ENCODE data around the gene TACC3. TPM values are rescaled to one million over a fixed set of nuclear protein-coding genes. Genes with fewer than 3 reads are reported as not detected.

The TACC3 gene
- total RNA-seq, 3 donors from 2014 or later, result 12.0 to 30.2 (median 12.7) TPM

DNA sequence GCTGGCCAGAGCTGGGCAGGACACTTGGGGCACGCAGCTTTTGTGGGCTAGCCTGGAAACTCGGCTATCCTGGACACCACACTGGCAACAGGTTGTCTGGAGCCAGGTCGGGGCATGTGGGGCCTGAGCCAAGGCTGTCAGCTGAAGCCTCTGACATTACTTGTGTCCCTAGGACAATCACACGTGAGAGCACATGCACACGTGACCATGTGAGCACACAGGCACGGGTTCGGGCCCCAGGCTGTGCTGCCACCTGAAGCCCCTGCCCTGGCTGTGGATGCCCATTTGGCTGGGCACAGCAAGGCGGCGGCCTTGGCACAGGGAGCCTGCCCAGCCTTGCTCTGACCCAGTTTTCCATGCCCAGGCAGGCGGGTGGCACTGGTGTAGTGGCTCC, 63.1 kb downstream of the TACC3 start:
- TF ChIP-seq, protein P1, sequence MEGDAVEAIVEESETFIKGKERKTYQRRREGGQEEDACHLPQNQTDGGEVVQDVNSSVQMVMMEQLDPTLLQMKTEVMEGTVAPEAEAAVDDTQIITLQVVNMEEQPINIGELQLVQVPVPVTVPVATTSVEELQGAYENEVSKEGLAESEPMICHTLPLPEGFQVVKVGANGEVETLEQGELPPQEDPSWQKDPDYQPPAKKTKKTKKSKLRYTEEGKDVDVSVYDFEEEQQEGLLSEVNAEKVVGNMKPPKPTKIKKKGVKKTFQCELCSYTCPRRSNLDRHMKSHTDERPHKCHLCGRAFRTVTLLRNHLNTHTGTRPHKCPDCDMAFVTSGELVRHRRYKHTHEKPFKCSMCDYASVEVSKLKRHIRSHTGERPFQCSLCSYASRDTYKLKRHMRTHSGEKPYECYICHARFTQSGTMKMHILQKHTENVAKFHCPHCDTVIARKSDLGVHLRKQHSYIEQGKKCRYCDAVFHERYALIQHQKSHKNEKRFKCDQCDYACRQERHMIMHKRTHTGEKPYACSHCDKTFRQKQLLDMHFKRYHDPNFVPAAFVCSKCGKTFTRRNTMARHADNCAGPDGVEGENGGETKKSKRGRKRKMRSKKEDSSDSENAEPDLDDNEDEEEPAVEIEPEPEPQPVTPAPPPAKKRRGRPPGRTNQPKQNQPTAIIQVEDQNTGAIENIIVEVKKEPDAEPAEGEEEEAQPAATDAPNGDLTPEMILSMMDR (IDR thresholded peaks at IDR 0.05), result no peak
- intact Hi-C loops (cut with DNase I, micrococcal nuclease), result no loop called here
- ATAC-seq, result no peak
- Histone ChIP-seq H3K4me3 (no peak overlapping the region), H3K9me3 (no peaks in the 10 kb centered on the region), H3K4me1 (ENCODE audit: low read depth) (peaks cover 2% of the 10 kb centered on the region), H3K36me3 (ENCODE audit: low read depth) (no peaks in the 10 kb centered on the region)
- DNase-seq, result no peak

DNA sequence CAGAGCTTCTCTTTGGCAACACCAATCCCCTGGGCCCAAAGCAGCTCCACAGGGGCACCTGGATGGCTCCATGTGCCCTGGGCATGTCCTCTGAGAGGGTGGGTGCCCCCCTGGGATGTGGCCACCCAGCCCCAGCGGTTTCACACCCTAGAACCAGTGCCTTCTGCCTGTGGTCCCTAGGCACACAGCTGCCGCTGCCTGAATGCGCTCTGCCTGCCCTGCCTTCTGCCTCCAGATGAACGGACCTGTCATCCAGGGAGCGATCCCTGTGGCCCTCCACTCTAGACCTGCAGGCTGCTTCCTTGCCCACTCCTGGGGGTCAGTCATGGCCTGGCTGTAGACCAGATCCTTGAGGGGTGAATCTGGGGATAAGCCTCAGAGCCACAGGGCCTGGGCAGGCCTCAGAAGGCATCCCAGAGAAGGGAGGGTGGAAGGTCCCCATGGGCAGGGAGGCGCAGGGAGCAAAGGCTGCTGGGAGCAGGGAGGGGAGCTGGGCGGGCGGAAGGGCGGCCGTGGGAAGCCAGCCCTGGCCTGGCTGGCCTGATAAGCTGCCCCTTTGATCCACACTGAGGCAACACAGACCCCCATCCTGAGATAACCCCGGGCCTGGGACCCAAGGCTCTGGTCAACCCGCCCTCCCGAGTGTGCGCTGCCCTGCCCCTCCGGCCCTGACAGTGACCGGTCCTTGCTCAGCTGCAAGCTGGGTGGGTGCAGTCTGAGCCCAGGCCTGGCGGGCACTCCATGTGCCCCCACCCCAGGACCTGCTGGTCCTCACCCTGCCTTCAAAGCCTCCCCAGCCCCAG, 63.7 kb downstream of the TACC3 start:
- TF ChIP-seq, protein P1 (IDR thresholded peaks at IDR 0.05), result no peak
- DNase-seq, result peak in 2 of 3 donors; percentile 55 to 57

DNA sequence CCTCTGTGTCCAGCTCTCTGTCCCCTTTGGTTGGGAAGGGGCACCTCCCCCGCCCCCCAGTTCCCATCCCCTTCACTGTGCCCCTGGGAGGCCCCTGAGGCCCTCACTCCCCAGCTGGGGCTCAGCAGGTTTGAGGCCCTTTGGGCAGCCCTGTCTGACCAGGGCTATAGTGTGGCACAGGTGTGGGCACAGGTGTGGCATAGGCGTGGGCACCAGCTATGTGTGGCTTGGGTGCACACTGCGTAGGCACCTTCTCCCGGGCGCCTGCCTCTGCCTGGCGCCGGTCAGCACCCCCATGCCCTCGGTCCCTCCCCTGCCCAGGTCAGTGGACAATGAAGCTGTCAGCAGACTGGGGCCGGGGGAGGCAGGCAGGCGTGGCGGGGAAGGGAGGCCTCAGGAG, 64.3 kb downstream of the TACC3 start:
- Histone ChIP-seq H3K9me3 (no peaks in the 10 kb centered on the region), H3K4me1 (ENCODE audit: low read depth) (peaks cover 2% of the 10 kb centered on the region), H3K36me3 (ENCODE audit: low read depth) (no peaks in the 10 kb centered on the region), H3K4me3 (no peak overlapping the region)
- intact Hi-C loops (cut with DNase I, micrococcal nuclease), result no loop called here
- TF ChIP-seq, protein P1 (IDR thresholded peaks at IDR 0.05), result no peak
- DNase-seq (no peak), ATAC-seq (peak; percentile 50)

More for the DNA sequence above, 63.7 kb downstream of the TACC3 start:
- H3K4me3 ChIP-seq, result no peak overlapping the region
- ATAC-seq, result peak; percentile 75
- H3K9me3 ChIP-seq, result no peaks in the 10 kb centered on the region
- no peaks in the 10 kb centered on the region for H3K36me3 ChIP-seq (ENCODE audit: low read depth)
- intact Hi-C loops (cut with DNase I, micrococcal nuclease), result no loop called here
- peaks cover 2% of the 10 kb centered on the region for H3K4me1 ChIP-seq (ENCODE audit: low read depth)

DNA sequence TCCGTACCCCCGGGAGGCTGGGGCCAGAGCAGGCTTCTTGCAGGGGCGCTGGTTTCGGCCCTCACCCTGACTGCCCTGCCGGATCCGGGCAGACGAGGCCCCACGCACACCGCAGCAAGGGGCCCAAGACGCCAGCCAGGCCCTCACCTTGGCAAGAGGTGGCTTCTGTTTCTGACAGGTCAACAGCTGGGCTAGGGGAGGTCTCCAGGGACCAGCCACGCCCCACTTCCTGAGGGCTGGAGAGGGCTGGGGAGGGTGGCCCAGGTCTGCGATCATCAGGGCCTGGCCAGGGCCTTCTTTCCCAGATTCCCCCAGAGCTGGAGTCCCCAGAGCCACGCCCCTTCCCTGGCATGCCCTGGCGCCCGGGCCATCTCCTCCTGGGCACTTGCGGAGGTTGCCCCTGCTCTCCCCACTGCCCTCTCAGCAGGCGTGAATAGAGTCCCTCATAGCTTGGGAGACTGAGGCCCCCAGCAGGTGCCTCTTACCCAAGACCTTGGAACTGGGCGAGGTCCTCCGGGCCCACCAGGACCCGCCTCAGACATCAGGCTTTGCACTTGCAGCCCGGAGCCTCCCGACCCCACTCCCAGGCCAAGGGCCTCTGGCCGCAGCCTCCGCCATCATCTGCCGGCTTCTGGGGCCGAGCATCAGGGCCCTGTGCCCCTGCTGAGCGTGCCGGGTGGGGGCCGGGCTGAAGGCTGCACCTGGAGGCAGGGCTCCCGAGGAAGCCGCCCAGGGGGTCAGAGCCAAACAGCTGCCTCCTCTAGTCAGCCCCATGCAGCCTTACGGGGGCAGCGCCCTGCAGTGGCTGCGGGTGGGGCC, 65.4 kb downstream of the TACC3 start:
- no peaks in the 10 kb centered on the region for H3K36me3 ChIP-seq (ENCODE audit: low read depth)
- intact Hi-C loops (cut with DNase I, micrococcal nuclease), result no loop called here
- TF ChIP-seq, protein P1 (IDR thresholded peaks at IDR 0.05), result no peak
- H3K4me3 ChIP-seq, result no peak overlapping the region
- no peak for ATAC-seq
- no peak for DNase-seq
- H3K4me1 ChIP-seq (ENCODE audit: low read depth), result peaks cover 2% of the 10 kb centered on the region
- H3K9me3 ChIP-seq, result no peaks in the 10 kb centered on the region

DNA sequence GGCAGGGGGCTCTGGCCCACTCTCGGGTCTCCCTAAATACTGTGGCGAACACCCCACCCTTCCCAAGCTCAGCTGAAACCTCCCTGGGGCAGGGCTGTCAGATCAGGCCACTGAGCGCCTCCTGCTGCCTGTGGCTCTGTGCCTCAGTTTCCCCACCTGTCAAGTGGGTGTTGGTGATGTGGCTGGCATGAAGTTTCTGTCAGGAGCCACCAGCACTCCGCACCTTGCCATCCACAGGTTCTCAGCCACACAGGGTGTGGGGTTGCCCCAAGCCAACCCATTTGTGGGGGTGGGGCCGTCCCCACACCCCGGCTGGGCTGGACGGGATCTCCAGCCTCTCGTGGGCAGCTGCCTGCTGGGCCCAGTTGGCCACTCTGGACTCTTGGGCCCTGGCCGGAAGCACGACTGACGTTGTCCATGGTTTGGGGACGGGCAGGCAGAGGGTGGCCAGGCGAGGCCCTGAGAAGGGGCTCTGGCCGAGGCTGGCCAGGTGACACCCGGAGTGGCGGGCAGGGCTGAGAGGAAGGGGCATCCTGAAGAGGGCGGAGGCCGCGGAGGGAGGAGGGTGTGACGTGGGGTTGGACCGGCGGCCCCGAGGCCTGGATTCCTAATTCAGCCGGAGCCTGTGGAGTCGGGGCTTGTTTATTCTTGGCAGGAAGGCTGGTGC, 66.2 kb downstream of the TACC3 start:
- intact Hi-C loops (cut with DNase I, micrococcal nuclease), result no loop called here
- Histone ChIP-seq H3K4me1 (ENCODE audit: low read depth) (peaks cover 4% of the 10 kb centered on the region), H3K9me3 (no peaks in the 10 kb centered on the region), H3K36me3 (ENCODE audit: low read depth) (no peaks in the 10 kb centered on the region), H3K4me3 (no peak overlapping the region)
- no peak for ATAC-seq
- TF ChIP-seq, protein P1 (IDR thresholded peaks at IDR 0.05), result no peak
- DNase-seq, result no peak

All from mucosa of descending colon (tissue), 3 donors.